Keratinocyte (primary cell): ENCODE measurements around the gene PACSIN2.

Experiments
- CTCF ChIP-seq, 3 experiments: IDR thresholded peaks in 1 of 3; conservative IDR thresholded peaks in 1 of 3; optimal IDR thresholded peaks in 1 of 3; 2 replicates in 2 of 3; 3 replicates in 1 of 3; pipeline versions ENCODE3 to v1.5.1; 2011; ENCODE audit warnings: low read length in 3 of 3, mild to moderate bottlenecking in 3 of 3, moderate library complexity in 2 of 3, control low read depth in 1 of 3, inconsistent platforms in 1 of 3; ENCODE audit not compliant: insufficient read depth in 2 of 3; ENCODE audit errors: extremely low read depth in 1 of 3
- EZH2 ChIP-seq: IDR thresholded peaks from one replicate; pipeline ENCODE4 v1.6.1; 2012; ENCODE audit warnings: inconsistent platforms, mild to moderate bottlenecking, low read length, moderate library complexity

- no peak for TF ChIP-seq EZH2
- TF ChIP-seq CTCF (optimal IDR thresholded peaks at IDR 0.05 in 1 of 3, IDR thresholded peaks at IDR 0.05 in 1 of 3, conservative IDR thresholded peaks at IDR 0.05 in 1 of 3; ENCODE audit: extremely low read depth in 1 of 3, insufficient read depth in 2 of 3, low read length in 3 of 3), result no peak
Measured at GRCh38 chr22:42889304-42889703, 125.6 kb downstream of the PACSIN2 start.
